ENCODE results near the gene TRIO.

DNA sequence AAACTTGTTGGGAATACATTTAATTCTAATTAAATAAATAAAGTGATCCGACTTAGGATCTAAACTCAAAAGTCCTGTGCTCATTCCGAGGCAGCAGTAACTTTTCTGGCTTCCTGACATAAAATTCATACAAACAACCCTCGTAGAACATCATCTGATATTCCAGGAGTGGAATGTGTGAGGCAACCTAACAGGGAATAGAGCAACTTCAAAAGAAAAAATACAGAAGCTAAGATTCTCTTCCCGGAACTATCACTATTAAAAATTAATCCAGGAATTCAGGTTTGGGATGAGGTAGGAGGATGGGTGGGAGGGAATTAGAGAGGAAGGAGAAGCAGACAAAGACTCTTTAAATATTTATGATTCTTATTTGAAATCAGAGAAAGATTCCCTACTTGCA lies 32.9 kb upstream of the TRIO start:
- TF ChIP-seq, protein P1, sequence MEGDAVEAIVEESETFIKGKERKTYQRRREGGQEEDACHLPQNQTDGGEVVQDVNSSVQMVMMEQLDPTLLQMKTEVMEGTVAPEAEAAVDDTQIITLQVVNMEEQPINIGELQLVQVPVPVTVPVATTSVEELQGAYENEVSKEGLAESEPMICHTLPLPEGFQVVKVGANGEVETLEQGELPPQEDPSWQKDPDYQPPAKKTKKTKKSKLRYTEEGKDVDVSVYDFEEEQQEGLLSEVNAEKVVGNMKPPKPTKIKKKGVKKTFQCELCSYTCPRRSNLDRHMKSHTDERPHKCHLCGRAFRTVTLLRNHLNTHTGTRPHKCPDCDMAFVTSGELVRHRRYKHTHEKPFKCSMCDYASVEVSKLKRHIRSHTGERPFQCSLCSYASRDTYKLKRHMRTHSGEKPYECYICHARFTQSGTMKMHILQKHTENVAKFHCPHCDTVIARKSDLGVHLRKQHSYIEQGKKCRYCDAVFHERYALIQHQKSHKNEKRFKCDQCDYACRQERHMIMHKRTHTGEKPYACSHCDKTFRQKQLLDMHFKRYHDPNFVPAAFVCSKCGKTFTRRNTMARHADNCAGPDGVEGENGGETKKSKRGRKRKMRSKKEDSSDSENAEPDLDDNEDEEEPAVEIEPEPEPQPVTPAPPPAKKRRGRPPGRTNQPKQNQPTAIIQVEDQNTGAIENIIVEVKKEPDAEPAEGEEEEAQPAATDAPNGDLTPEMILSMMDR (IDR thresholded peaks at IDR 0.05), result no peak
- TF ChIP-seq POLR2A (IDR thresholded peaks at IDR 0.05), result no peak
